ENCODE results near the gene CHST11. TPM values are rescaled to one million over a fixed set of nuclear protein-coding genes. Genes with fewer than 3 reads are reported as not detected.

The CHST11 gene
- total and polyA plus RNA-seq, 2 of the 4 experiments (the other 2 are of a cell fraction) = 1.4 to 2.7 TPM

DNA sequence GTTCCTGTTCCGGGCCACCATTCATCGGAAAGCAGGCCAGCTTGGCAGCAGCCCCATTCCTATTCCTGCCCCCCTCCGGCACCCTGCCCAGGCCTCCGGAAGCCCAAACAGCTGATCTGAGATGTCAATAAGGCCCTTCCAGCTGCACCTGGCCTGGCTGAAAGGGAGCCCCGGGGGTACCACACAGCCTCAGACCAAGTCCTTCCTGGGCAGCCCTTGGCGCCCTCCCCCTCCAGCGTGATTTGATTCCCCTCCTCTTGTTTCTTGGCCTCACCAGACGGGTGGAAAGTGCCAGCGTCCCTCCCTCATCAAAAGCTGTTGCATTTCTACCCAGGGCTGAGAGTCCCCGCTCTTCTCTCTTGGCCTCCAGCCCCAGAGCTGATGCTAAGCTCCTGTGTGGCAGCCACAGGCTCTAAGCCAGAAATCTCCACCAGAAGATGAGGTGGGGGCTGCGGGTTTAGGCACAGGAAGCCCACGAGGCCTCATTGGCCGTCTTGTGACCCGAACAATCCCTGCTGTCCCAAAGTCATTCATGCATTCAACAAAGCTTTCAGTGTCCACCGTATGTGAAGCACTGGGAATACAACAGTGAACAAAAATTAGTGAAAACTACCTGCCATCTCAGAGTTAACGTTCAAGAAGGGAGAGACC is 285.9 kb downstream of the CHST11 start:
- no peaks in the 10 kb centered on the region; the same call in 1 of the 2 replicates for H3K9me1 ChIP-seq (ENCODE audit: insufficient read depth, low read length)
- in situ Hi-C loops (cut with MboI; ENCODE audit: low sequenced_read_pairs) (no loop called here), dilution Hi-C loops (cut with HindIII; ENCODE audit: low sequenced_read_pairs, unreplicated experiment) (no loop called here), intact Hi-C loops (cut with micrococcal nuclease) (no loop called here)
- H3K9me3 ChIP-seq (ENCODE audit: control insufficient read depth, insufficient read depth, low read length) = no peaks in the 10 kb centered on the region
- H2AK5ac ChIP-seq (ENCODE audit: low read depth, low read length) = no peak overlapping the region
- no peaks in the 10 kb centered on the region for H3K4me1 ChIP-seq (ENCODE audit: control insufficient read depth, insufficient read depth, low read length)
- TF ChIP-seq RAD21 (IDR thresholded peaks at IDR 0.05; ENCODE audit: low read length) (no peak), RFX5 (IDR thresholded peaks at IDR 0.05; ENCODE audit: low read depth, low read length) (no peak), RCOR1 (IDR thresholded peaks at IDR 0.05; ENCODE audit: insufficient replicate concordance, low read length) (no peak), CEBPB (IDR thresholded peaks at IDR 0.05; ENCODE audit: low read depth, low read length) (no peak), MAZ (IDR thresholded peaks at IDR 0.05; ENCODE audit: borderline replicate concordance, low read depth, low read length) (no peak), POLR2A (IDR thresholded peaks at IDR 0.05; ENCODE audit: low read depth, low read length) (no peak)
- H3K18ac ChIP-seq (ENCODE audit: low read depth, low read length) = no peak overlapping the region
- H4K8ac ChIP-seq (ENCODE audit: low read depth in 2 of 2, low read length in 2 of 2) = no peak overlapping the region
- DNase-seq (no peak), ATAC-seq (ENCODE audit: low read depth) (no peak)
- no peak overlapping the region for H2AK9ac ChIP-seq (replicated peaks; ENCODE audit: low read depth, low read length, poor library complexity)
- no peak overlapping the region for H2BK5ac ChIP-seq (ENCODE audit: low read depth, low read length, poor library complexity, severe bottlenecking)
- BruUV-seq (replicated peaks) = no TSS peak
- no peak overlapping the region for H3K4me3 ChIP-seq (ENCODE audit: insufficient read depth, low read depth, low read length)
- no peak overlapping the region for H4K91ac ChIP-seq (ENCODE audit: insufficient read depth, low read depth, low read length)
- no peak overlapping the region for H3K4ac ChIP-seq (ENCODE audit: low read depth, low read length)
- CTCF ChIA-PET = no interaction called here
- no peak overlapping the region for H3K4me2 ChIP-seq (ENCODE audit: low read depth, low read length)
- no peaks in the 10 kb centered on the region for H3K79me1 ChIP-seq (ENCODE audit: low read depth in 1 of 2, low read length in 2 of 2)
- H3K14ac ChIP-seq (replicated peaks; ENCODE audit: low read depth, low read length) = no peak overlapping the region
- no peaks in the 10 kb centered on the region for H3K36me3 ChIP-seq (ENCODE audit: control insufficient read depth, insufficient read depth, low read length)
- H3K27me3 ChIP-seq (ENCODE audit: control insufficient read depth, insufficient read depth, low read length) = peaks cover 7% of the 10 kb centered on the region
- no peak overlapping the region for H4K5ac ChIP-seq (ENCODE audit: low read depth, low read length)
- H3K9ac ChIP-seq (ENCODE audit: low read depth, low read length) = no peak overlapping the region
- H3K56ac ChIP-seq (ENCODE audit: extremely low read depth, insufficient read depth, low read length) = no peak overlapping the region
- H2BK20ac ChIP-seq (ENCODE audit: low read depth, low read length) = no peak overlapping the region
- no peak overlapping the region for H2AFZ ChIP-seq (replicated peaks; ENCODE audit: low read length, poor library complexity)
- H4K20me1 ChIP-seq (ENCODE audit: insufficient read depth, low read length) = no peaks in the 10 kb centered on the region; the same call in 1 of the 2 replicates
- H3K27ac ChIP-seq (ENCODE audit: insufficient read depth, low read length) = no peak overlapping the region
- POLR2A ChIA-PET (ENCODE audit: unreplicated experiment) = no interaction called here
- 53% methylated on average over 5 of the region's 16 CpGs; no CpG with 5 or more reads in 1 of the 2 experiments for WGBS, 2 experiments (ENCODE audit: extremely low coverage in 2 of 2, insufficient read length in 1 of 2)
- no peak overlapping the region for H2BK15ac ChIP-seq (ENCODE audit: low read depth, low read length)
- no peak overlapping the region for H3K23ac ChIP-seq (ENCODE audit: low read depth, low read length)
- H2BK120ac ChIP-seq (ENCODE audit: low read depth, low read length) = no peak overlapping the region
